H1 (cell line): ENCODE measurements around the gene KLHL36. TPM values are rescaled to one million over a fixed set of nuclear protein-coding genes. Genes with fewer than 3 reads are reported as not detected.

Experiments
- CREB1 ChIP-seq: IDR thresholded peaks from 2 replicates; pipeline ENCODE4 v1.6.1; 2012; ENCODE audit warnings: inconsistent platforms
- HDAC6 ChIP-seq: IDR thresholded peaks from one replicate; pipeline ENCODE4 v1.7.1; 2012; ENCODE audit warnings: low read depth, mild to moderate bottlenecking, inconsistent platforms, low read length, moderate library complexity
- JUND ChIP-seq: IDR thresholded peaks from 2 replicates; pipeline ENCODE4 v1.6.1; 2011; ENCODE audit warnings: mild to moderate bottlenecking, improper control_type of control experiment, low read length
- KDM1A ChIP-seq: fragments of 200-600, 300-600 bp; sonication (generic); IDR thresholded peaks from 2 replicates; pipeline ENCODE4 v1.7.1; 2016; ENCODE audit warnings: mild to moderate bottlenecking, low read length, borderline replicate concordance
- NRF1 ChIP-seq: IDR thresholded peaks from 2 replicates; pipeline ENCODE4 v1.6.1; 2011; ENCODE audit warnings: mild to moderate bottlenecking, low read depth, low read length, improper control_type of control experiment
- POLR2AphosphoS5 ChIP-seq: IDR thresholded peaks from 2 replicates; pipeline ENCODE4 v1.6.1; 2011; ENCODE audit warnings: low read depth, low read length
- SIRT6 ChIP-seq: IDR thresholded peaks from one replicate; pipeline ENCODE4 v1.7.1; 2012; ENCODE audit warnings: low read length, inconsistent platforms
- SP1 ChIP-seq: IDR thresholded peaks from 2 replicates; pipeline ENCODE4 v1.6.1; 2011; ENCODE audit warnings: low read depth, low read length
- SP4 ChIP-seq: IDR thresholded peaks from 2 replicates; pipeline ENCODE4 v1.6.1; 2012; ENCODE audit warnings: low read length, inconsistent platforms
- SRF ChIP-seq: IDR thresholded peaks from 2 replicates; pipeline ENCODE4 v1.6.1; 2011; ENCODE audit warnings: mild to moderate bottlenecking, low read depth, low read length, moderate library complexity
- ZNF274 ChIP-seq: IDR thresholded peaks from 2 replicates; pipeline ENCODE4 v1.7.0; 2012; ENCODE audit warnings: low read length, borderline replicate concordance; ENCODE audit errors: extremely low read depth
- polyA plus RNA-seq, 7 experiments: library from polyadenylated mRNA; depleted of rRNA in 3 of 7; stranded (reverse) in 5 of 7; unstranded in 2 of 7; fragments of >200 nt in 5 of 7; fragments of 200-250 nt in 2 of 7; gene quantifications; 1 replicate in 5 of 7; 2 replicates in 1 of 7; 4 replicates in 1 of 7; pipeline versions ENCODE4 v1.2.1 to v1.2.3, GENCODE V29; 2011 to 2013; ENCODE audit warnings: missing spikeins in 2 of 7, mixed read lengths in 2 of 7
- total RNA-seq: library from RNA; stranded (reverse); fragmentation: NEBNext Ultra II Directional; extraction: Animal tissue kit (Norgen Biotek cat#: 25700); gene quantifications from 2 replicates; pipeline ENCODE4 v1.2.1, GENCODE V29; 2021
- TF ChIP-seq, protein P1 (sequence below), 3 experiments: IDR thresholded peaks; 1 replicate in 2 of 3; 2 replicates in 1 of 3; pipeline versions ENCODE4 v1.5.1 to v1.6.1; 2011; ENCODE audit warnings: low read length in 3 of 3, mild to moderate bottlenecking in 3 of 3, inconsistent platforms in 2 of 3, low read depth in 1 of 3, moderate library complexity in 1 of 3; ENCODE audit not compliant: insufficient read depth in 1 of 3; ENCODE audit errors: control extremely low read depth in 1 of 3

The KLHL36 gene
- total and polyA plus RNA-seq, 2 of the 8 experiments (the other 6 are each of a cell fraction or from before 2014, with no cell fraction given) = 22.9 to 33.6 TPM

DNA sequence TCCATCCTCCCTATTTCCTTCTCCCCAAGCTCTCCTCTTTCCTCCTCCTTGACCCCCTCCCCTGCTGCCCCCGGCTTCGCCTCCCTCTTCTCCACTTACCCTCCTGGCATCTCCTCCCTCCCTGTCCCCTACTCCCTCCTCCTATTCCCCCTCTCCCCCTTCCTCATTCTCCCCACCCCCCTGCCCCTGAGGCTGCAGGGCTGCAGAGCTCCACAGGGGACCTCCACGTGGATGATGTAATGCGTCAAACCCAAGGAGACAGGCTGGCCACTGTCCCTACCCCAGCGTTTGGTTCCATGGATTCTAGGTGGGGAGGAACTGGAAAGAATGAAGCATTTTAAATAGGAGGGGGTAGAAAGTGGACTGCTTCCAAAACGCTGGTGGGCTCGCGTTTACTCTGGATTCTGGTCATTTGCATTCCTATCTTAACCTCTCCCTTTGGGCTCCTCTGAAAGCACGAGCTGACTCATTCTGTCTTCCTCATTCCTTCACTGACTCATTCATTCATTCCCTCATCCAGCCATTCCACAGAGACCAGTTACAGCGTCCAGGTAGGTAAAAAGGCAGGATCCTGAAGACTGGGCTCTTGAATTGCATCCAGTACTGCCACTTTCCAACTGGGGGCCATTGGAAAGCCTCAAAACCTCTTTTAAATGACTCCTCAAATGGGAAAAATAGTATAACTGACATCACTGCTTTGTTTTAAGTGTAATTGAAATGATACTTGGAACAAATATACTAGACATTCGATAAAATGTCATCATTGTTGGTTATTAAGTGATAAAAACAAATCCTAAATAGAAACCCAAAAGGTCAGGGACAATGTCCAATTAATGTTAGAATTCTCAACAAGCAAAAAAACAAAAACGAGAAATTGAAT lies 29.5 kb upstream of the KLHL36 start (continued):
- TF ChIP-seq, protein P1, sequence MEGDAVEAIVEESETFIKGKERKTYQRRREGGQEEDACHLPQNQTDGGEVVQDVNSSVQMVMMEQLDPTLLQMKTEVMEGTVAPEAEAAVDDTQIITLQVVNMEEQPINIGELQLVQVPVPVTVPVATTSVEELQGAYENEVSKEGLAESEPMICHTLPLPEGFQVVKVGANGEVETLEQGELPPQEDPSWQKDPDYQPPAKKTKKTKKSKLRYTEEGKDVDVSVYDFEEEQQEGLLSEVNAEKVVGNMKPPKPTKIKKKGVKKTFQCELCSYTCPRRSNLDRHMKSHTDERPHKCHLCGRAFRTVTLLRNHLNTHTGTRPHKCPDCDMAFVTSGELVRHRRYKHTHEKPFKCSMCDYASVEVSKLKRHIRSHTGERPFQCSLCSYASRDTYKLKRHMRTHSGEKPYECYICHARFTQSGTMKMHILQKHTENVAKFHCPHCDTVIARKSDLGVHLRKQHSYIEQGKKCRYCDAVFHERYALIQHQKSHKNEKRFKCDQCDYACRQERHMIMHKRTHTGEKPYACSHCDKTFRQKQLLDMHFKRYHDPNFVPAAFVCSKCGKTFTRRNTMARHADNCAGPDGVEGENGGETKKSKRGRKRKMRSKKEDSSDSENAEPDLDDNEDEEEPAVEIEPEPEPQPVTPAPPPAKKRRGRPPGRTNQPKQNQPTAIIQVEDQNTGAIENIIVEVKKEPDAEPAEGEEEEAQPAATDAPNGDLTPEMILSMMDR (IDR thresholded peaks at IDR 0.05; ENCODE audit: control extremely low read depth in 1 of 3, insufficient read depth in 1 of 3, low read depth in 1 of 3, low read length in 3 of 3) = no peak
- TF ChIP-seq KDM1A = no peak; the same call in 1 of the 2 replicates
- TF ChIP-seq JUND = peak; percentile 55
- TF ChIP-seq SP1 = no peak
- no peak for TF ChIP-seq HDAC6
- peak; percentile 49 for TF ChIP-seq CREB1
- TF ChIP-seq ZNF274 = no peak
- TF ChIP-seq POLR2AphosphoS5 = no peak
- no peak for TF ChIP-seq SIRT6
- no peak for TF ChIP-seq NRF1
- no peak for TF ChIP-seq SRF
- TF ChIP-seq SP4 = no peak
